Muscle layer of colon (tissue), 2 donors: Measurements from ENCODE around the gene DOCK8.
"Not testable (repeated sequence)": the region's sequence is repeated elsewhere in the genome, so short reads cannot be mapped to it uniquely, and the experiment has no call there.

Experiments
- H3K27ac ChIP-seq: one replicate; pipeline ENCODE4 v1.7.0; 2013; ENCODE audit warnings: low read depth, mild to moderate bottlenecking, low read length, moderate library complexity
- H3K27me3 ChIP-seq, 2 donors: one replicate each; pipeline ENCODE4 v1.7.0; 2013; ENCODE audit warnings: low read length in 2 of 2, mild to moderate bottlenecking in 2 of 2; ENCODE audit not compliant: insufficient read depth in 2 of 2, control insufficient read depth in 1 of 2
- H3K36me3 ChIP-seq: one replicate; pipeline ENCODE4 v1.7.0; 2013; ENCODE audit warnings: mild to moderate bottlenecking, low read length; ENCODE audit not compliant: insufficient read depth
- H3K4me1 ChIP-seq: one replicate; pipeline ENCODE4 v1.7.0; 2013; ENCODE audit warnings: mild to moderate bottlenecking, low read length; ENCODE audit not compliant: insufficient read depth
- H3K4me3 ChIP-seq, 2 donors: one replicate each; pipeline ENCODE4 v1.7.0; 2013; ENCODE audit warnings: low read length in 2 of 2, low read depth in 1 of 2, mild to moderate bottlenecking in 1 of 2, moderate library complexity in 1 of 2
- H3K9ac ChIP-seq: one replicate; pipeline ENCODE4 v1.7.0; 2013; ENCODE audit warnings: low read length
- H3K9me3 ChIP-seq: one replicate; pipeline ENCODE4 v1.7.0; 2013; ENCODE audit warnings: mild to moderate bottlenecking, low read length
- donor health status: abdominal sarcoma.
- donor health status: Adenocarcinoma of cecum.

DOCK8 gene

DNA sequence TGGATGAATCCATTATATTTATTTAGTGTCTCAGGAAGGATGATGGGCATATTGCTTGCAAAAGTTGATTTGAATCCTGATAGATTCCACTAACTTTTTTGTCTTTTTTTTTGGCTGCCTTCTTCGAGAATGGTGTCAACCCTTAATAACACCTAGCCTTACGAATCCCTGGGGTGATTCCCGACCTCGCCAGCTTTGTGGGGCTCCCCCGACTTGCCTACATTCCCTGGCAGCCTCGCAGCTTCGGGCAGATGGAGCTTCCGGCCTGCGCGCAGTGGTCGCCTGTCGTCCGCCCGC lies 366 bp upstream of the DOCK8 start:
- no peak overlapping the region for H3K27ac ChIP-seq
- no peaks in the 10 kb centered on the region for H3K9me3 ChIP-seq
- H3K27me3 ChIP-seq = peaks cover 0 to 12% of the 10 kb centered on the region in 2 donors
- H3K4me3 ChIP-seq = peak overlapping the region; percentile 29 to 50
- H3K9ac ChIP-seq = no peak overlapping the region
- H3K36me3 ChIP-seq = no peaks in the 10 kb centered on the region
- no peaks in the 10 kb centered on the region for H3K4me1 ChIP-seq

- H3K4me1 ChIP-seq = no peaks in the 10 kb centered on the region
- no peak overlapping the region for H3K27ac ChIP-seq
- H3K27me3 ChIP-seq = peaks cover 0 to 12% of the 10 kb centered on the region in 2 donors
- H3K9me3 ChIP-seq = no peaks in the 10 kb centered on the region
- H3K36me3 ChIP-seq = no peaks in the 10 kb centered on the region
- peak overlapping the region; percentile 29 to 50 for H3K4me3 ChIP-seq
- H3K9ac ChIP-seq = no peak overlapping the region
Measured at GRCh38 chr9:215631-216155, 1.0 kb downstream of the DOCK8 start.

DNA sequence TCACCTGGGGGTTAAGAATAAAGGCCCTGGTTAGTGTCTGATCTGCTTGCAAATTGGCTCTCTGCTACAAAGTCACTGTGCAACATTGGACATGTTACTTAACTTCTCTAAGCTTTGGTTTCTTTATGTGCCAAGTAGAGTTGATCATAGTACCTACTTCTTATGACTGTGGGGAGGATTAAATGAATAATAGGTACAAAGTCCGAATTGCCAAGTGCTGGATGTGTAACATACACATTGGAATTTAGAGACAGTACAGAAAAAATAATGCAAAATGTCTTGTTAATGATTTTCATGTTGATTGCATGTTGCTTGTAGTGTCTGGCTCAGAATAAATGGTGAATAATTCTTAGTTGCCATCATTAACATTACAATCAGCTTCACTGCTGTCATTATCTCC lies 2.2 kb downstream of the DOCK8 start:
- H3K36me3 ChIP-seq = no peaks in the 10 kb centered on the region
- H3K4me3 ChIP-seq = no peak overlapping the region
- H3K9ac ChIP-seq = no peak overlapping the region
- H3K27me3 ChIP-seq = peaks cover 0 to 12% of the 10 kb centered on the region in 2 donors
- H3K27ac ChIP-seq = no peak overlapping the region
- H3K9me3 ChIP-seq = no peaks in the 10 kb centered on the region
- no peaks in the 10 kb centered on the region for H3K4me1 ChIP-seq

DNA sequence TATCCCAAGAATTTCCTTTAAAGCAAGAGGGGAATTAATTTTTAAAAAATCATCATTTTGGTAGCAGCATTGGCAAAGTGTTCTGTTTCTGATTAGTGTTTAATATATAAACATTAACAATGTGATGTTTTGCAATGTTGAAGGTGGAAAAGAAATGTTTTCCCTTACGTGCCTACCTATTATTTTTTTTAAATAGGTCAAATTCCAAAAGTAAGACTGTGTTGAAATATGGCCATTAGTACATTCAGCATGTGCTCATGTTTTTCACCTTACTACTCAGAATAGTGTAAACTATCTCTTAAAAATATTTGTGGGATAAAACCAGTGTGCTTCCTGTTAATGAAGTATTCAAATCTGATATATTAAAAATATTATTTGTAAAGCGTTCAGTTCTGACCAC lies 3.3 kb downstream of the DOCK8 start:
- H3K27ac ChIP-seq = no peak overlapping the region
- H3K36me3 ChIP-seq = no peaks in the 10 kb centered on the region
- H3K27me3 ChIP-seq = peaks cover 0 to 12% of the 10 kb centered on the region in 2 donors
- H3K9me3 ChIP-seq = no peaks in the 10 kb centered on the region
- H3K4me1 ChIP-seq = no peaks in the 10 kb centered on the region
- H3K4me3 ChIP-seq = no peak overlapping the region
- H3K9ac ChIP-seq = no peak overlapping the region

DNA sequence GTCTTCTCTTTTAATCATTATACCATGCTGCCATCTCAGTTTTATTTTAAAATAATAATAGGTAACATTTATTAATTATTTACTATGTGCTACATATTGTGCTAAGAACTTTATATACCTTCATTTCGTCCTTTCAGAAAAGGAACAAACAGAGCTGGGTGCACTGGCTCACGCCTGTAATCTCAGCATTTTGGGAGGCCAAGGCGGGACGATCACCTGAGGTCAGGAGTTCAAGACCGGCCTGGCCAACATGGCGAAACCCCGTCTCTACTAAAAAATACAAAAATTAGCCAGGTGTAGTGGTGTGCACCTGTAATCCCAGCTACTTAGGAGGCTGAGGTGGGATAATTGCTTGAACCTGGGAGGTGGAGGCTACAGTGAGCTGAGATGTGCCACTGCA lies 4.4 kb downstream of the DOCK8 start:
- not testable (repeated sequence) for H3K4me3 ChIP-seq, H3K9me3 ChIP-seq, H3K36me3 ChIP-seq, H3K9ac ChIP-seq, H3K4me1 ChIP-seq, H3K27ac ChIP-seq
- peaks cover 0 to 12% of the 10 kb centered on the region in 2 donors for H3K27me3 ChIP-seq

- no peak overlapping the region for H3K4me3 ChIP-seq
- no peak overlapping the region for H3K27ac ChIP-seq
- H3K4me1 ChIP-seq = no peaks in the 10 kb centered on the region
- no peaks in the 10 kb centered on the region for H3K9me3 ChIP-seq
- no peak overlapping the region for H3K9ac ChIP-seq
- H3K36me3 ChIP-seq = no peaks in the 10 kb centered on the region
- H3K27me3 ChIP-seq = peaks cover 0 to 7% of the 10 kb centered on the region in 2 donors
Measured at GRCh38 chr9:219670-220365, 5.2 kb downstream of the DOCK8 start.

- Histone ChIP-seq H3K36me3 (no peaks in the 10 kb centered on the region), H3K4me3 (no peak overlapping the region), H3K27me3 (no peaks in the 10 kb centered on the region), H3K9me3 (no peaks in the 10 kb centered on the region), H3K4me1 (no peaks in the 10 kb centered on the region), H3K9ac (no peak overlapping the region), H3K27ac (no peak overlapping the region)
Measured at GRCh38 chr9:221989-222776, 7.5 kb downstream of the DOCK8 start.

DNA sequence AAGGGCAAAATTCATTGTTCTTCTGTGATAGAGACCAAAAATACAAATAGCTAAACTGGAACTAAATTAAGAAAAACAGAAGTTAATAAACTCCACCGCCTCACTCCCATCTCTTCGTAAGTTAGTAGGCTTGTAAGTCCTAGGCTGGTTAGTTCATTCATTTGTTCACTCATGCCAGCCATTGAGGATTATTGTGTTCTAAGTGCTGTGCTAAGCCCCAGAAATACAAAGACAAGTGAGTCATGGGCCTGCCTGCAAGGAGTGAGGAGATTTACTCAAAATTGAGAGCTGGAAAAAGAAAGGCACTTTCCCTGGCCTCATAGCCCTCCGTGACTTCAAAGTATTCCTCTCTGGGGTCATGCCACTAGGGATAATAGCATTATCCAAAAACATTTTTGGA lies 8.5 kb downstream of the DOCK8 start:
- no peak overlapping the region for H3K9ac ChIP-seq
- no peak overlapping the region for H3K27ac ChIP-seq
- no peaks in the 10 kb centered on the region for H3K27me3 ChIP-seq
- no peaks in the 10 kb centered on the region for H3K4me1 ChIP-seq
- no peaks in the 10 kb centered on the region for H3K36me3 ChIP-seq
- H3K4me3 ChIP-seq = no peak overlapping the region
- H3K9me3 ChIP-seq = no peaks in the 10 kb centered on the region

- Histone ChIP-seq H3K4me3 (no peak overlapping the region), H3K27ac (no peak overlapping the region), H3K9ac (no peak overlapping the region), H3K36me3 (no peaks in the 10 kb centered on the region), H3K9me3 (no peaks in the 10 kb centered on the region), H3K4me1 (no peaks in the 10 kb centered on the region), H3K27me3 (no peaks in the 10 kb centered on the region)
Measured at GRCh38 chr9:224026-224425, 9.4 kb downstream of the DOCK8 start.

- Histone ChIP-seq H3K36me3 (no peaks in the 10 kb centered on the region), H3K27ac (no peak overlapping the region), H3K4me1 (no peaks in the 10 kb centered on the region), H3K4me3 (no peak overlapping the region), H3K9me3 (no peaks in the 10 kb centered on the region), H3K9ac (no peak overlapping the region), H3K27me3 (no peaks in the 10 kb centered on the region)
Measured at GRCh38 chr9:224582-225520, 10.2 kb downstream of the DOCK8 start.

- Histone ChIP-seq H3K4me1 (no peaks in the 10 kb centered on the region), H3K27ac (no peak overlapping the region), H3K9ac (no peak overlapping the region), H3K36me3 (no peaks in the 10 kb centered on the region), H3K9me3 (no peaks in the 10 kb centered on the region), H3K27me3 (no peaks in the 10 kb centered on the region), H3K4me3 (no peak overlapping the region)
Measured at GRCh38 chr9:227860-228259, 13.2 kb downstream of the DOCK8 start.
